NCI-H1436 (cell line): ENCODE measurements around the gene DST.
"Not testable (repeated sequence)": the region's sequence is repeated elsewhere in the genome, so short reads cannot be mapped to it uniquely, and the experiment has no call there.

Experiments used
- DNase-seq: peaks from one replicate; lab custom pipeline; 2025; lab: John Stamatoyannopoulos, UW

Gene DST

DNA sequence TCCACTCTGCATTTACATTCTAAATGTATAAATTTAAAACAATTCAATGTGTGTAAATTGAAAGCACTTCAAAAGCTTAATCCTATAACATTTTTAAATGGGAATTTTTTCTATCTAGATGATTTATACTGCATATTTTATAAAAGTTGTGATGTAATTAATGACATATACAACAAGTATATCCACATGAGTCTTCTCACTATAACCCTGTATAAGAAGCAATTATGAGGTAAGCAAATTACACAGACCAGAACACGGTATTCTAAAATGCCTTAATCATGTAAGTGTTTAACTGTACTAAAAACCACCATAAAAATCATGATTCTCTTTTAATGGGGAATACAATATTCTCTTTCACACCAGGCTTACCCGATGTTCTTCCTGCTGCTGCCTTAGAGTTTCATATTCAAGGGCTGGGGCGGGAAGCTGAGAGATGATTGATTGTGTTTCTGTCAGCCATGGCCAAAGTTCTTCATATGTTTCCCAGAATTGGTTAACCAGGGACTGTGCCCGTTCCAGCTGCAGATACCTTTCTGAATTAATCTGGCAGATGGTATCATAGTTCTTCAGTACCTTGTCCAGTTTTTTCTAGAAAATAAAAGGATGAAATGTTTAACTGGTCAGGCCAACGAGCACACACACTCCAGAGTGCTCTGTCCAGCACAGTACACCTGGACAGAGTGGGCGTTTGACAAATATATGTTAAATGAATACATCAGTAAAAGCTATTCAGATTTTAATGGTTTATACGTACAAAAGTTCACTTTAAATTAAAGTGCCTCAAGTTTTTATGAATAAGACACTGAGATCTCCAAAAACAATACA is 127.4 kb downstream of the DST start:
- no peak for DNase-seq

DNA sequence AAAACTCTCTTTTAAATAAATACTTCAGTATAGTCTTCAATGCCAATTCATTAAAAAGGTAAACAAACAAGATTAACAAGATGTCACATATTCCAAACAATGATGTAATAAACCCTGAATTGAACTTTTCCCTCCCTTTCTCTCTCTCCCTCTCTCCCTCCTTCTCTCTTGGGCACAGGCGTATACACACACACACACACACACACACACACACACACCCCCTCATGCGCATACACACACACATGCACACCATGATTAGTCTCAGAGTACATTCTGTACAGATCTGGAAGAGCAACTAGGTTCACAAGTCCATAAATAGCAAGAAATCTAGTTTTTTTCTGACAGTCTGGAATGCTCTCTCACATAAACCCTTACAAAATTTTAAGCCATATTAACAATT is 128.3 kb downstream of the DST start:
- DNase-seq = no peak

DNA sequence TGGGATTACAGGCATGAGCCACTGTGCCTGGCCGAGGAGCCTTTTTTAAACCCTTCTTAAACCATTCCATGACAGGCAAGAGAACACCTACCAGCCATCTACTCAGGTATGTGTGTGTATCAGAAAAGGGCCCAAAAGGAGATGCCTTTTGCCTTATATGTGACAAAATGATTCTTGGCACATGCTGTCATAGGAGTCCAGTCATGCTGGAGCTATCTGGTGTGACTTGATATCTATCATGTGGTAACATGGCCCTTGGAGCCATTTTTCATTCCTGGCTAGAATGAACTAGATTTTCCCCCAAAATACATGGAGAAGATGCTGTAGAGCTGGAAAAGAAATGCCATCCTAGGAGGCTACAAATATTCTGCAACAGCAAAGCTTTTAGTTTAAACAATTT is 129.1 kb downstream of the DST start:
- no peak for DNase-seq

DNA sequence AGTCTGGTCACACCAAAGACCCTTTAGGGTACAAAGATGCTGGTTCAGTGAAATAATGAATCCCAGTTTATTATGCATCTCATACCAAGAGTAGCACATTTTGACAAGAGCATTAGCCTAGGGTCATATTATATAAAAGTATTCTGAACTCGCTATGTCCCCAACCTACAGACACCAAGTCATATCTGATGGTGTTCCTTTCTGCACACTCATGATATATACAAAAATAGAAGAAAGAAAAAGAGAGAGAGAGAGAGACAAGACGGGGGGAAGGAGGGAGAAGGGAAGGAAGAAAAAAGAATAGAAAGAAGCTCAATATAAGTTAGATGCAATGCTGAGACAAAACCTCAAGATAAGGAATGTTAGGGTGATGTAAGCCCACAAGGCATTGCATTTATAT is 131.1 kb downstream of the DST start:
- DNase-seq = no peak

DNA sequence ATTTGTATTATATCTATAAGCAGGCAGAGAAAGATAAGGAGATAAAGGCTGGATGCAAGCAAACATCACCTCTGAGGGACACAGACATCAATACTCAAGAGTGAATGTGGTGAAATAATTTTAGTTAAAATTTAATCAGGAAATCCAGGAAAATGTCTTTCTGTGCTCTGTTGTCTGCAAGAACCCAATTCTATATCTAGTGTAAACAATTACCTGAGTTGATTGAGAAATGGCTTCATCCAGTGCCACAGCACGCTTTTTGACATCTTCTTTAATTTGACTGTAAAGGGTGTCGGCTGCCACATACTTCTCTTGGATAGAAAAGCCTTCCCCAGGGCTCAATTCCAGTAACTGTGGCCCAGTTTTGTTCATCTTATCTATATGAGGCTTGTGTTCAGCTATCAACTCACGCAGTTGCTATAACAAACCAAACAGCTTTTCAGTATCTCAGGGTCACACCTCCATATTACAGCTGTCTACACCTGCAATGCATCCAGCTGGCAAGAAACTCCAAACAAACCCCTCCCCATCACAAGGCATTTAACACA is 131.6 kb downstream of the DST start:
- no peak for DNase-seq

DNA sequence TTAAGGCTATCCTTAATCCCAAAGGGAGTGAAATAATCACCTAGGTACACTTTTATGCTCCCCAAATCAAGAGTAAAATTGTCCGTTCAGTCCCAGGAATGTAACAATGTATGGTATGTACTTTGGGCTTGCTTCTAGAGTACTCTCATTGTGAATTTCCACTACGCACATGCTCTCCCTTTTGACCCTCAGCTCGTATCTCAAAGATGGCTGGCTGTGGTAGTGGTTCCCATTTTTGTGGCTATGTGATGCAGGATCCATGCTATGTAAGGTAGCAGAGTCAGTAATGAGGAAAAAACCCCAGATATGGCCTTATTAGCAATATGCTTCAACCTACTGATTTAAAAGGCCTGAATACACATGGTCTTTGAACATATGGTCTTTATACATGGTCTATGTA is 133.7 kb downstream of the DST start:
- DNase-seq = no peak

DNA sequence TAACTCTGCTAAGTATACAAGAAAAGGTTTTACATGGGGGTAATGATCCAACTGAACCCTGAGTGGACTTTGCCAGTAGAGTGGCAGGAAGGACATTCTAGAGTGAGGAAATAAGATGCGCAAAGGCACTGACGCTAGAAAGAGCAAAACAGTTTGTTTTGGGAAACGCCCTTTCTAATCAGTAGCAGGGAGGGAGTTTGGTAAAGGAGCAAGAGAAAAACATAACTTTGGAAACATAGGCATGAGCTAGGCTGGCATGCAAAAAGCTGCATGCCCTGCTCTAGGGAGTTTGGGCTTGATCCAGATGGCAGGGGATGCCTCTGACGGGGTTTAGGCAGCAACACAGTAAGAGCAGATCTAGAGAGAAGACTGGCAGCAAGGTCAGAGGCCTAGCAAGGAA is 135.2 kb downstream of the DST start:
- DNase-seq = no peak

DNA sequence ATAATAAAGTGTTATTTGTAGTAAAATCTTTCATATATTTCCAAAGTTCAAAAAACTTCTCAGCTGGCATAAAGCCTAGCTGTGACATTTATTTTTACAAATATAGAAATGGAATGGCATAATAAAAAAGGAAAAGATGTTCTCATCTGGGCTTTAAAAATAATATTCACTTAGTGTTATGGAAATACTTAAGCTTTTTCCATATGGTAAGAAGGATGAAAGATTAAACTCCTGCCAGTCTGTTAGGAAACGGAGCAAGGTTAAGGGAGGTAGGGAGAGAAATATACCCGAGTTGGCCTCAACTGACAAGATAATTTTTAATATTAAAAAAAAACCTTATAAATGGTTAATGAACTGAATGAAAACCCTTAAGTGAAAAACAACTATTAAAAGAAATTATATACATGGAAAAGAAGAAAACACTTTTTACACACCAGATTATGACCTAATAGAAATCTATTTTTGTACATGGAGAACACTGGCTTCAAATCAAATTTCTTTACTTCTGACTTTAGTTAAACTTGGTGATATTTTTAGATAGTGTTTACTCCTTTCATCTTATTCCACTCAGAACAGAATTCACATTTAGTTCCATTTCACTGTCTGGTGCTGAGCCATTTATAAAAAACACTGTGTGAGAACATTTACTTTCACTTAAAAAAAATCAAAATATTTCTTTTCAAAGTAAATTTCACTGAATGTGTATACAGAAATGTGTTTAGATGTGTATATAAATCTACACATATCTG is 137.0 kb downstream of the DST start:
- DNase-seq = no peak

DNA sequence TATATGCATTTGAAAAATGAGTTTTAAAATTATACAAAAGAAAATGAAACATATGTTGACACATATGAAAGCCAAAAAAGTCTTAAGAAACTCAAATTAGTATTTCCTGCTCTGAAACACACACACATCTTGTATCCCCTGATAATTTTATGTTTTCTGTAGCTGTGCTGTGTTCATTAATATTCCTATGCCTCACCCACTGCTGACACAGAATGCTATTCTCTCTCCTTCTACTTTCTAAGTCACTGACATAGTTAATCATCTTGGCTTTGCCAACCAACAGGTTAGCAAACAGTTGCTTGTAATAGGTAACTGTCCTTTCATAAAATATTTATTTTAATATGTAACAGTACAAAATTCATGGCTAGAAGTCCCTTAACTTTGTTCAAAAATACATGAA is 140.7 kb downstream of the DST start:
- DNase-seq = no peak

DNA sequence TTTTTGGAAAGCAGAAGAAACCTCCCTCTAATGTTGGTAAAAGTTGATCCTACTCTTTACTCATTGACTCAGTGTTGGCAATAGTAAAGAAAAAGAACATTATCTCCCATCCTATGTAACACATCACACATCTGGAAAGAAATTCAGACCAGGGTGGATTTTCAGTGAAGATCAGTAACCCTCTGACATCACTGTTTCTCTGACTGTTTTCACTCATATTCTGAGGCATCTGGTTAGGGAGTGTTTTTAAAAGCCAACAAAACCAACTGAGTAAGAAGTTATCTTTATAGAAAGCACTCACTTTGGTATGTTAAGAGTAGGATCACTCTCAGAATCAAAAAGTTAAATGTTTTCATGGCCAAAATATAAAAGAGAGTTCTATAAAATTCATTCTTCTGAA is 143.6 kb downstream of the DST start:
- no peak for DNase-seq

DNA sequence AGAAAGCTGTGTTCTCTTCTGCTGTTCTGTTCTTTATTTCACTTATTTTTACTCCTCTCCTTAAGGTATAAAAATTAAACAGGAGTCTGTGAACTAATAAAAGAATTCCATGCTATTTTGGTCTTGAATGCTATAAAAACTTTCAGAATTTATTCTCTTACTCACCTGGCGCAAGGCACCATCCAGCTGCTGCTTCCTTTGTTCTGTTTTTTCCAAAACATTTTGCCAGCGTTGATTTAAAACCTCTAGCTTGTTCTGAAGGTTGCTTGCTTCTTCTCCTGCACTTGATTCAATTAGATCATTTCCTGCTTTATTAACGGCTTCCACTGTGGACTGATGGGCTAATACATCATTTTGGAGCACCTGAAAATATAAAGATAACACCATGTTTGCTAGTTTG is 145.0 kb downstream of the DST start:
- no peak for DNase-seq

DNA sequence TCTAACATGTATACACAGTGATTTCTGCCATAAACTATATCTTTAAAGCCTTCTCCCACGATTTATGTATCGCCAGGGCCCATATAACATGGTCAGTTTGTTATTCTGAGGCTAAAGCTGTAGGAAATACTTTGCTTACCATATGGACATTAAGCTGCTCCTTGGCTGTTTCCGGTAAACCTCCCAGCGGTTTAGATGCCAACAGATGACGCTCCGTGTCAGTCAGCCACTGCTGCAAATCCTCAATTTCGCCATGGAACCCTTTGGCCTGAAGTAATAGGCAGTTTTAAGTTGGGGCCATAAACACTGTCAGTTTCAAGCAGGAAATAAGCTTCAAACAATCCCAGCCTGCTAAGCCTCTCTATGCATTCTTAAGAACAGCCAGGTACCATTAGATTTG is 145.4 kb downstream of the DST start:
- no peak for DNase-seq

DNA sequence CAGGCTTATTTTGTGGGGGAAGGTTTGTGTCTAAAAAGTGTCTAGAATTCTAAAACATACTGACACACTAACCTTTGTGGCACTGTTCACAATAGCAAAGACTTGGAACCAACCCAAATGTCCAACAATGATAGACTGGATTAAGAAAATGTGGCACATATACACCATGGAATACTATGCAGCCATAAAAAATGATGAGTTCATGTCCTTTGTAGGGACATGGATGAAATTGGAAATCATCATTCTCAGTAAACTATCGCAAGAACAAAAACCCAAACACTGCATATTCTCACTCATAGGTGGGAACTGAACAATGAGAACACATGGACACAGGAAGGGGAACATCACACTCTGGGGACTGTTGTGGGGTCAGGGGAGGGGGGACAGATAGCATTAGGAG is 146.0 kb downstream of the DST start:
- DNase-seq = not testable (repeated sequence)

DNA sequence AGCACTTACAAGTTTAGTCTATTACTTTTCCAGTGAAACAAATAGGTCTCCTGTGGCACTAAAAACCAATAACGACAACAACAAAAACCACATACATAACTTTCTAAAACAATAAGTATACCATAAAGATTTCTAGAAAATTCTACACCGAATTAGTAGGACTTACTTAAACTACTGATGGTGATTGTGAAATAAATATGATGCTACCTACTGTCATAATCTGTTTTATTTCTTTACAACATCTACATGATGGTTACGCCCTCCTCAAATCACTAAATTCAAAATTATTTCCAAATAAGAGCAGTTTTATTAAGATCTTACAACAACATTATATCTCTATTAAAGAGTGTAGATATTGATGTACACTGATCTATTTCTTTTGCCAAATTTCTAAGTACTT is 147.0 kb downstream of the DST start:
- DNase-seq = no peak

DNA sequence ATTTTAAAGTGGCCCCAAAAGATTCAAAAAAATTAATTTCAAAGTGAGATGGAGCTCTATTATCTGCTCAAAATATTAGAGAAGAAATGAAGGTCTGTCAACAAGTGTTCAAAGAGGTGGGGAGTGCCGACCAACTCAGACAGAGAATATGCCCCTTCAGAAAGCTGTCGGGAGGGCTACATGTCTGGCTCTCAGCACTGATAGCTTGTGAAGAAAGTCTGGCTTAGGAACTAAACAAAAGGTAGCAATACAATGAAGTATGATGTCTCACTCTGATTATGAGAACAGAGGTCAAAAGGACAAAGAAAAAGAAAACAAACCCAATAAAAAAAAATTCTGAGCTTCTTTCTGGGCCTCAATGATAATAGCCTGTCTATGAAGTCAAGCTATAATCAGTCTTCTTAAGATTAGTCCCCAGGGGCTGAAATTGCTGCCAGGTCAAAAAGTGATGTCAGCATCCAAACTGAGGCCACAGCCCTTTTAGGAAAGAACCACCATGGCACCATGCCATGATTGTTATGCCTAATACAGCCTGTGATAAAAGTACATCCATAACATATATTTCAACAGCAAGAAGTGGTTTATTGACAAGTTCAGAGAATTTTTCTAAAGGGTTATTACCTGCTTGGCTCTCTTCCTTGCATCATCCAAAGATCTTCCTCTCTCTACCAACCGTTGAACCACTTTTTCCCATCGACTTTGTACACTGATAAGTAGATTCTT is 150.9 kb downstream of the DST start:
- no peak for DNase-seq

DNA sequence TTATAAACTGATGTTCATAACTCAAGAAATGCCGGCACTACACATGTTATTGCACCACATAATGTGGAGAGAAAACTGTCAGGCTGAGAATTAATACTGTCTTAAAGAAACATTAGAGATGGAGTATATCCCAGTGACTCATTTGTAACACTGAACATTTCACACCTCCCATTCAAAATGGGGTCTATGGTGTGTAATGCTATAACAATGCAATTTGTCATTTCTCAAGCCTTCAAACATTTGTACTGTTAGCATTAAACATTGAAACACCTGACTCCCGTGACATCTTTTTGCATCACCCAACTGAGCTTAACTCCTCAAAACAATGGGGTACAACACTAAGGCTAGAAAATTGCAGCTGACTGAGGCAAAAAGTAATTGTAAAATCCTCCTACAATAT is 151.7 kb downstream of the DST start:
- DNase-seq = no peak

DNA sequence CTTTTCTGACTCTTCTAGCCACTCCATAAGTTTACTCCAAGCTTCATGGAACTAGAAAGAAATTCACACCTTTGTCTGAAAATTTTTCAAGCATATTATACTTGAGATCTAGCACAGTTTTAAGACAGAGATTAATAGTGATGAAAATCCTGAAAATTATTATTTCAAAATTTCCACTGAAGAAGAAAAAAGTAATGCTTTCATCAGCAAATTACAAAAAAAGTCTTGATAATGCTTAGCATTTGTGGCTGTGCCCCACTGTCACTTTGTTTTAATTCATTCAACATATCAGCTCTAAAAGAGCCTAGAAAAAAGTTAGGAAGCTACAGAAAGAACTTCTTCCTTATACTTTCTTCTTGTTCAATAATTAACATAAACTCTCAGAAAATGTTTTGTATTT is 153.1 kb downstream of the DST start:
- no peak for DNase-seq

DNA sequence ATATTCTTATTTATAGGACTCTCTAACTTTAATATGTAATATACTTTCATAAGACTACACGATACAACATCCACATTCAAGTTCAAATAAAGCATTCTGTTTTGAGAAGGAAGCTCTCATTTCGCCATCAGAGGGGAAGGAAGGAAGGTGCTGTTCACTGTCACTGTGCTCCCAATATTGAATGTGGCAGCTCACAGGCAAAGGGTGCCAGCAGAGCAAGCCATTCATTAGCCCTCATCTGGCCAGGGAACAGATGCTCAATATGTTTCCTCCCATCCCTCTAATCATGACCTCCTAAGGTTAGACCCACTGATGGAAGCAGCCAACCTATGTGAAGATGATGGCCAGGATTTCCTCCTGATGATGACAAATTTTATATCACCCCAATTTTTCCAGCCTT is 154.4 kb downstream of the DST start:
- no peak for DNase-seq

DNA sequence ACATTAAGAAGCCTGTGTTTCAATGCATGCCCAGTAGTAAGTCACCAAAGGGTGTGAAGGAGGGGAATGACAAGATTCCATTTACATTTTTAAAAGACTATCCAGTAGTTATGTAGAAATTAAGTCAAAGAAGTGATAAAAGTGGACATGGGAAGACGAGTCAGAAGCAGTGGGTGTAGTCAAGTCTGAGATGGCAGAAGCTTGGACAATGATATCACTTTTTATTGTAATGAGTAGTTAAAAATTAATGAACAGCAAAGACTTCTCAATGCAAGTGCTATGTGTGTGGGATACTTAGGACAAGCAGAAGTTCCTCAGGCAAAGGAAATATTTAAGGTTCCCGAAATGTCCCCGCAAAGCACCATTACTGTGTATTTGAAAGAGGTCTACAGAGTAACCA is 156.0 kb downstream of the DST start:
- DNase-seq = no peak

DNA sequence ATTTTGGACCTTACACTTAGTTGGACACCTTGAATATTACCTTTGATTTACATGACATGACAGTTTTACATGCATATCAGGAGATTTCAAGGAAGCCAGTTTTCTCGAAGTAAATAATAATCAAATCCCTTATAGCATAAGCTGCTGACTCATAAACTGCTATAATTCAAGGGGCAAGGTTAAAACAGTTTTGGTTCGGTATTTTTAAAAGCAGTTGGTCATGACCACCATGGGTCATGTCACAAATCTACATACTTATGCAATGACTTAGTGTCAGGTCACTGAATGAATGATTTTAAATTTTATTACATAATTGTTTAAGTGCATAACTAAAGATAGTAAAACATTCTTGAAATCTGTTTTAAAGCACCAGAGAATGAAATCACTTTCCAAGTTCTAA is 158.0 kb downstream of the DST start:
- no peak for DNase-seq

DNA sequence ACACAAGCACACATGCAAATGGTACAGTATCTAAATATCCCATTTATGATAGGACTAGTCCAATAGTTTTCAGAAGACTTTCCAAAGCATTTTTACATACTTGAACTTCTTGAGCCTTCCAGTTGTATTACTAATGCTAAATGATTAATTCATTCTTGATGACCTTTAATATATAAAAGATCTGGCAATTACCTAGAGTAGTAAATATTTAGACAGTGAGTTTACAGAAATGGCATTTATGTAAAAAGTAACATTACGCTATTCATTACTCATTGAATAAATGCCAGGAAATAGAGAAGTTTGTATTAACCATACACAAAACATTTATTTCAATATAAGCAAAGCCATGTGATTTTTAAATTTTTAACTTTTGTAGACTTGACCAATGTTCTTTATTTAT is 158.8 kb downstream of the DST start:
- DNase-seq = no peak

DNA sequence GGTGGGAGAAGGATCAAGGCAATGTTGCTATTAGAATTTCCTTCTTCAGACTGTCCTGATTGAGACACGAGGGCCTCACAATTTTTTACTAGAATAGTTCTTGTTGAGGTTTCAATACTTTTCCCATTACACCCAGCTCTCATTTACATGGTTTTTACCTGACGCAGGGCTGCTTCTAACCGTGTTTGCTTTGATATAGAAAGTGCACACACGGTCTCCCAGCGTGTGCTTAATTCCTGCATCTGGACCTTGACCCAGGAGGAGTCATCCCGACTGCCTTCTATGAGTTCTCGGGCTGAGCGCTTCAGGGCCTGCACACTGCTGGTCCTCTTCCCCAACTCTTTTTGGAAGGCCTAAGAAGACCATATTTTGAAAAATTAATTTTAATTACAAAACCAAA is 160.2 kb downstream of the DST start:
- no peak for DNase-seq

DNA sequence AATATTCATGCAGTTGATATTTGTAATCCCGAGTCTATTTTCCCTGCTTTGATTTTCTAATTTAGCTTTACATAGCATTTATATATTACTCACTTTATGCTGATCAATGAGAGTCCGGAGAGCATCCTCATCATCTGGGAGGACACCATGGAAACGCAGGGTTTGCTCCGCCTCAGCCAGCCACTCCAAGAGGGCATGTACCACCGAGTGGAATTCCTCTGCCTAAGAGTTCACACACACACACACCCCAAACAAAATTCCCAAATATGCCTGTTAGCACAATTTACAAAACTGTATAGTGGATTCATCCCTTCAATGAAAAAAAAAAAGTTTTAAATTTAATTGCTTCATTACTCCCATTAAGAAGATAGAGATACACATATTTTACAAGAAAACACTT is 160.7 kb downstream of the DST start:
- DNase-seq = no peak
